Neural progenitor cell (in vitro differentiated cells): ENCODE measurements around the gene SLC16A5. TPM values are rescaled to one million over a fixed set of nuclear protein-coding genes. Genes with fewer than 3 reads are reported as not detected.

Source experiments
- DNase-seq: peaks from one replicate; pipeline ENCODE4 v3.0.0-alpha.2; 2016; ENCODE audit warnings: low spot score
- H2AFZ ChIP-seq: fragments of 200-600 bp; sonication (generic); replicated peaks from 2 replicates; pipeline ENCODE4 v1.6.1; 2016; ENCODE audit warnings: antibody characterized with exemption
- H3F3A ChIP-seq: fragments of 200-600 bp; sonication (generic); 2 replicates; pipeline ENCODE4 v1.6.1; 2016; ENCODE audit warnings: antibody characterized with exemption, low read depth
- H3K27ac ChIP-seq: fragments of 200-600 bp; sonication (generic); 2 replicates; pipeline ENCODE4 v1.5.1; 2016; ENCODE audit warnings: mild to moderate bottlenecking
- H3K27me3 ChIP-seq: fragments of 200-600 bp; sonication (generic); 2 replicates; pipeline ENCODE4 v1.6.1; 2016; ENCODE audit warnings: mild to moderate bottlenecking, moderate library complexity
- H3K36me3 ChIP-seq: fragments of 200-600 bp; sonication (generic); 2 replicates; pipeline ENCODE4 v1.5.1; 2016
- H3K4me1 ChIP-seq: fragments of 200-600 bp; sonication (generic); 2 replicates; pipeline ENCODE4 v1.6.1; 2016; ENCODE audit warnings: mixed run types
- H3K4me2 ChIP-seq: fragments of 200-600 bp; sonication (generic); 2 replicates; pipeline ENCODE4 v1.6.1; 2016
- H3K4me3 ChIP-seq: fragments of 200-600 bp; sonication (generic); 2 replicates; pipeline ENCODE4 v1.5.1; 2016
- H3K79me2 ChIP-seq: fragments of 200-600 bp; sonication (generic); 2 replicates; pipeline ENCODE4 v1.6.1; 2016; ENCODE audit warnings: low read depth
- H3K9ac ChIP-seq: fragments of 200-600 bp; sonication (generic); 2 replicates; pipeline ENCODE4 v1.6.1; 2016
- H3K9me3 ChIP-seq: fragments of 200-600 bp; sonication (generic); 2 replicates; pipeline ENCODE4 v1.5.1; 2016; ENCODE audit warnings: low read depth
- H4K20me1 ChIP-seq: fragments of 200-600 bp; sonication (generic); 2 replicates; pipeline ENCODE4 v1.6.1; 2016; ENCODE audit warnings: low read depth
- H3K27ac Mint-ChIP-seq: 3 replicates; pipeline ENCODE4 v1.8.0; 2021; ENCODE audit warnings: mixed read lengths
- H3K27me3 Mint-ChIP-seq: 2 replicates; pipeline ENCODE4 v1.8.0; 2022; ENCODE audit warnings: low read depth, mild to moderate bottlenecking, inconsistent platforms, moderate library complexity, mixed read lengths; ENCODE audit not compliant: insufficient read depth
- H3K36me3 Mint-ChIP-seq: 3 replicates; pipeline ENCODE4 v1.8.0; 2021; ENCODE audit warnings: mixed read lengths
- H3K4me1 Mint-ChIP-seq: 3 replicates; pipeline ENCODE4 v1.8.0; 2021; ENCODE audit warnings: mixed read lengths
- H3K4me3 Mint-ChIP-seq: 3 replicates; pipeline ENCODE4 v1.8.0; 2021; ENCODE audit warnings: mild to moderate bottlenecking, moderate library complexity, mixed read lengths
- H3K9me3 Mint-ChIP-seq: 3 replicates; pipeline ENCODE4 v1.8.0; 2020; ENCODE audit warnings: mixed read lengths
- CTCF ChIP-seq: fragments of 200-600 bp; sonication (generic); IDR thresholded peaks from 2 replicates; pipeline ENCODE4 v1.5.1; 2017; ENCODE audit warnings: antibody characterized with exemption, mild to moderate bottlenecking
- EZH2 ChIP-seq: fragments of 200-600 bp; sonication (generic); IDR thresholded peaks from 2 replicates; pipeline ENCODE4 v1.6.1; 2017; ENCODE audit warnings: antibody characterized with exemption, mild to moderate bottlenecking, moderate library complexity
- EZH2phosphoT487 ChIP-seq: fragments of 200-600 bp; sonication (generic); IDR thresholded peaks from 2 replicates; pipeline ENCODE4 v1.6.1; 2017; ENCODE audit warnings: antibody characterized with exemption
- total RNA-seq: library from RNA; depleted of rRNA; stranded (reverse); fragments of >200 nt; gene quantifications from 2 replicates; pipeline ENCODE4 v1.2.3, GENCODE V29; 2015; ENCODE audit warnings: low replicate concordance

The SLC16A5 gene
- total RNA-seq, 1 donor from 2014 or later, result 3.4 TPM

GRCh38 chr17:75063201-75063600 lies 24.6 kb upstream of the SLC16A5 start:
- Histone ChIP-seq H3K4me1 (no peaks in the 10 kb centered on the region), H4K20me1 (peaks cover 8% of the 10 kb centered on the region), H3K9me3 (no peaks in the 10 kb centered on the region), H2AFZ (no peak overlapping the region), H3K4me2 (no peak overlapping the region), H3K79me2 (peaks cover under 1% of the 10 kb centered on the region), H3K4me3 (no peak overlapping the region), H3F3A (peaks cover 5% of the 10 kb centered on the region), H3K27me3 (no peaks in the 10 kb centered on the region), H3K36me3 (no peaks in the 10 kb centered on the region), H3K9ac (no peak overlapping the region), H3K27ac (no peak overlapping the region)
- Mint-ChIP-seq H3K27ac (no peak overlapping the region), H3K27me3 (peaks cover 8% of the 10 kb centered on the region), H3K36me3 (peaks cover 29% of the 10 kb centered on the region), H3K9me3 (no peaks in the 10 kb centered on the region), H3K4me3 (no peak overlapping the region), H3K4me1 (no peaks in the 10 kb centered on the region)
- TF ChIP-seq EZH2 (no peak), EZH2phosphoT487 (no peak), CTCF (no peak)
- no peak for DNase-seq

- H3K4me2 ChIP-seq, result no peak overlapping the region
- no peak overlapping the region for H3K27ac Mint-ChIP-seq
Measured at GRCh38 chr17:75063626-75064025, 24.1 kb upstream of the SLC16A5 start.

GRCh38 chr17:75064040-75064439 lies 23.7 kb upstream of the SLC16A5 start:
- no peaks in the 10 kb centered on the region for H3K4me1 ChIP-seq
- Mint-ChIP-seq H3K27ac (no peak overlapping the region), H3K4me1 (no peaks in the 10 kb centered on the region), H3K4me3 (no peak overlapping the region), H3K36me3 (peaks cover 29% of the 10 kb centered on the region), H3K27me3 (peaks cover 8% of the 10 kb centered on the region), H3K9me3 (no peaks in the 10 kb centered on the region)
- peaks cover 8% of the 10 kb centered on the region for H4K20me1 ChIP-seq
- H3K9me3 ChIP-seq, result no peaks in the 10 kb centered on the region
- H3K27me3 ChIP-seq, result no peaks in the 10 kb centered on the region
- no peak overlapping the region for H3K4me3 ChIP-seq
- no peak overlapping the region for H3K4me2 ChIP-seq
- TF ChIP-seq EZH2phosphoT487, result no peak
- TF ChIP-seq CTCF, result no peak
- TF ChIP-seq EZH2, result no peak
- no peak overlapping the region for H2AFZ ChIP-seq
- H3K27ac ChIP-seq, result no peak overlapping the region
- H3K79me2 ChIP-seq, result no peaks in the 10 kb centered on the region
- H3K36me3 ChIP-seq, result no peaks in the 10 kb centered on the region
- peaks cover 4% of the 10 kb centered on the region for H3F3A ChIP-seq
- no peak overlapping the region for H3K9ac ChIP-seq
- no peak for DNase-seq

More at GRCh38 chr17:75063626-75064025, 24.1 kb upstream of the SLC16A5 start:
- H3K9ac ChIP-seq, result no peak overlapping the region
- H3K27me3 Mint-ChIP-seq, result peaks cover 8% of the 10 kb centered on the region
- no peak overlapping the region for H3K27ac ChIP-seq
- H3K27me3 ChIP-seq, result no peaks in the 10 kb centered on the region
- H3K79me2 ChIP-seq, result no peaks in the 10 kb centered on the region
- H3K4me1 ChIP-seq, result no peaks in the 10 kb centered on the region
- no peak for DNase-seq
- peaks cover 5% of the 10 kb centered on the region for H3F3A ChIP-seq
- peaks cover 8% of the 10 kb centered on the region for H4K20me1 ChIP-seq
- H3K4me1 Mint-ChIP-seq, result no peaks in the 10 kb centered on the region
- H3K9me3 ChIP-seq, result no peaks in the 10 kb centered on the region
- H3K36me3 ChIP-seq, result no peaks in the 10 kb centered on the region
- TF ChIP-seq CTCF, result no peak
- H3K4me3 Mint-ChIP-seq, result no peak overlapping the region
- no peak overlapping the region for H2AFZ ChIP-seq
- H3K9me3 Mint-ChIP-seq, result no peaks in the 10 kb centered on the region
- peaks cover 29% of the 10 kb centered on the region for H3K36me3 Mint-ChIP-seq
- H3K4me3 ChIP-seq, result no peak overlapping the region

GRCh38 chr17:75064460-75064859 lies 23.3 kb upstream of the SLC16A5 start:
- H3K27ac Mint-ChIP-seq, result no peak overlapping the region
- Histone ChIP-seq H3F3A (no peaks in the 10 kb centered on the region), H3K4me2 (no peak overlapping the region), H3K79me2 (no peaks in the 10 kb centered on the region), H3K4me3 (no peak overlapping the region), H3K9ac (no peak overlapping the region), H3K27ac (no peak overlapping the region), H3K27me3 (no peaks in the 10 kb centered on the region), H3K9me3 (no peaks in the 10 kb centered on the region), H2AFZ (no peak overlapping the region), H3K4me1 (no peaks in the 10 kb centered on the region), H3K36me3 (no peaks in the 10 kb centered on the region), H4K20me1 (peaks cover 4% of the 10 kb centered on the region)
- peaks cover 28% of the 10 kb centered on the region for H3K36me3 Mint-ChIP-seq
- no peak overlapping the region for H3K4me3 Mint-ChIP-seq
- no peaks in the 10 kb centered on the region for H3K4me1 Mint-ChIP-seq
- H3K9me3 Mint-ChIP-seq, result no peaks in the 10 kb centered on the region
- TF ChIP-seq EZH2 (no peak), CTCF (no peak), EZH2phosphoT487 (no peak)
- H3K27me3 Mint-ChIP-seq, result peaks cover 8% of the 10 kb centered on the region
- no peak for DNase-seq
